Stromal cell of bone marrow (primary cell): ENCODE results near the gene USHBP1.
A peak's percentile ranks its signal among the peaks of the same experiment; 100 is the strongest.

Experiments used
- DNase-seq: peaks from one replicate; pipeline ENCODE4 v3.0.0-alpha.2; 2012; ENCODE audit warnings: low read depth

Gene USHBP1

DNA sequence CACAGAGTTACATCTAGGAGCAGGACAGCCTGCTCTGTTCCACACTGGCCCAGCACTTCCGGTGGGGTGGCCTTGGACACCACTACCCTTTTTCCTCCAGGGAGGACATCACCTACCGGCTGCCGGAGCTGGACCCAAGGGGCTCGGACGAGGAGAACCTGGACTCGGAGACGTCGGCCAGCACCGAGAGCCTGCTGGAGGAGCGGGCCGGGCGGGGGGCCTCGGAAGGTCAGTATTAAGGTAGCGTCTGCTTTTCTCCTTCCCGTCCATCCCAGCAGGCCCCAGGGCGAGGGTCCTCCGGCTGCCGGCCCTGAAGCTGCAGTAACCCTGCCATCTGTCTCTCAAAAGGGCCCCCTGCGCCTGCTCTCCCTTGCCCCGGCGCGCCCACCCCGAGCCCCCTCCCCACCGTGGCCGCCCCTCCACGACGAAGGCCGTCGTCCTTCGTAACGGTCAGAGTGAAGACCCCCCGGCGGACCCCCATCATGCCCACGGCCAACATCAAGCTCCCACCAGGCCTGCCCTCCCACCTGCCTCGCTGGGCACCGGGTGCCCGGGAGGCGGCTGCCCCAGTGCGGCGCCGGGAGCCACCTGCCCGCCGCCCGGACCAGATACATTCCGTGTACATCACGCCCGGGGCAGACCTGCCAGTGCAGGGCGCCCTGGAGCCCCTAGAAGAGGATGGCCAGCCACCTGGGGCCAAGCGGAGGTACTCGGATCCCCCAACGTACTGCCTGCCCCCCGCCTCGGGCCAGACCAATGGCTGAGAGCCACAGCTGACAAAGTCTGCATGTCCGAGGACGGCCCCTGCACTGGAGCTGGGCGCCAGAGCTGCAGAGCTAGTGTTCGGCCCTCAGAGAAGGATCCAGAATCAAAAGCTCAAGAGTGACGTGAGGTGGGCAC, 52.7 kb downstream of the USHBP1 start:
- no peak for DNase-seq

DNA sequence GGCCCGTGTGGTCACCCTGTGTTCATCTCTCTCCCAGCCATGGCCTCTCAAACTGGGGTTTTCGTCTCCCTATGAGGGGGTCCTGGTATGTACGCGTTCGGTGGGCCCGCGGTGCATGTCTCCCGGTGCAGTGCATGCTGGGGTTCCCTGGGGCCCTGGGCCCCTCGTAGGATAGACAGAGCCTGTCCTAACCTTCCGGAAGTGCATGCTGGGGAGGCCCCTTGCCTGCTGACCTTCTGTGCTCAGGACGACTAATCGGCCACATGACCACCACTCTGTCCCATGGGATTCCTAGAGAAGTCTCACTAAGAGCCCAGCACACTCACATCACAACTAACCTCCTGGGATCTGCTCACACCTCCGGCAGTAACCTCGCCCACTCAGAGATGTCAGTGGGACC, 54.2 kb downstream of the USHBP1 start:
- peak; percentile 17 for DNase-seq

DNA sequence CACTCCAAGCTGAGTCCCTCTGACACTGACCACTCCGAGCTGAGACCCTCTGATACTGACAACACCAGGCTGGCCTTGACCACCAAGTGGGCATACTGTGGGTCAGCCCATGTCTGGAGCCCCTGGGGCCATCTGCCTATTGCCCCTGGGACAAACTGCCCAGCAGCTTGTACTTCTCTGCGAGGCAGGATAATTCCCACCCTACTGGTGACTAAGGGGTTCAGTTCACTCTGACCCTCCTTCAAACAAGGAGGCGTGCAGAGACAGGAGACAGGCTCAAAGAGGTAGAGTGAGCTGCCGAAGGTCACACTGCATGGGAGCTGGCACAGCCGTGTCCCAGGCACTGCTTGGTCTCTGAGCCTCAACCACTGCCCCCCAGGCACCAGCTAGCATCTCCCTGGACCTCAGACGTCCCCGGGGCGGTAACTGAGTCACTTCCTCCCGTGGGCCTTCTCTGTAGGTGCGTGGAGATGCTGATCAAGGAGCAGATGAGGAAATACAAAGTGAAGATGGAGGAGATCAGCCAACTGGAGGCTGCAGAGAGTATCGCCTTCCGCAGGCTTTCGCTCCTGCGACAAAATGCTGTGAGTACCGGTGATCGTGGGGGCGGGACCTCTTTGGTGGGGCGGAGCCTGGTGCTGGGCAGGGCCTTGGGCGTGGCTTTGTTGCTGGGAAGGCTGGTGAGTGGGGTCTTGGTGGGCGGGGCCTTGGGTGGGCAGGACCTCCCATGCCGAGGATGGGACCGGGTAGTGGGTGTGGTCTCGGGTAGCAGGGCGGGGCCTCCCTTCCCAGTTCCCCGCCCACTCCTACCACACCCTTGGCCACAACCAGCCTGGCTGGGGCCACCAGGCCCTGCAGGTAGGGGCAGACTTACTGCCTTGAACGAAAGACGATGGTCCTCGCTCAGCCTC, 55.2 kb downstream of the USHBP1 start:
- DNase-seq: no peak

DNA sequence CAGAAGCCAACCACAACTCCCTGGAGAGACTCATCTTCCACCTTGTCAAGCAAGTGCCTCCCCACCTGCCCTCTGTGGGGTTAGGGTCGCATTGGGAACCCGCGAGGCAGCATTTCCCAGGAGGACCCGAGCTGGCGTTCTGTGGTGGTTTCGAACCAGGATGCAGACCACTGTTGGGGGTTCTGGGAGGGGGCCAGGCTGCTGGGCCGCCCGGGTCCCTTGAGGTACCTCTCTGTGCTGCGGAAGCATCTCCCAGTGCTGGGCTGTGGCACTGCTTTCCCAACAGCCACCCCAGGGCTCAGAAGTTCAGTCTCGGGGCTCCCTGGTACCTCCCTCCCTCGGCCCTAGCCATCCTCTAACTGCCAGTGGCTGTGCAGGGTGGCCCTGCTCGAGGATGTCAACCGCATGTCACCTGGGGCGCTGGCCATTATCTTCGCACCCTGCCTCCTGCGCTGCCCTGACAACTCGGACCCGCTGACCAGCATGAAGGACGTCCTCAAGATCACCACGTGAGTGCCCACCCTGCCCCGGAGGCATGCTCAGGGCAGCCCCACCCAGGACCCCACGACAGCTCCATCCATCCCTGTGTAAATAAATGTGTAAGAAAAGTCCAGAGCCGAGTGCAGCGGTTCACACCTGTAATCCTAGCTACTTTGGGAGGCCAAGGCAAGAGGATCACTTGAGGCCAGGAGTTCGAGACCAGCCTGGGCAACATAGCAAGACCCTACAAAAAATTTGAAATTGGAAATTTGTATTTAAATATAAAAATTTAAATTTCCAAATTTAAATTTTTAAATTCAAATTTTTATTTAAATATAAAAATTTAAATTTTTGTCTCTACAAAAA, 57.6 kb downstream of the USHBP1 start:
- DNase-seq: no peak

DNA sequence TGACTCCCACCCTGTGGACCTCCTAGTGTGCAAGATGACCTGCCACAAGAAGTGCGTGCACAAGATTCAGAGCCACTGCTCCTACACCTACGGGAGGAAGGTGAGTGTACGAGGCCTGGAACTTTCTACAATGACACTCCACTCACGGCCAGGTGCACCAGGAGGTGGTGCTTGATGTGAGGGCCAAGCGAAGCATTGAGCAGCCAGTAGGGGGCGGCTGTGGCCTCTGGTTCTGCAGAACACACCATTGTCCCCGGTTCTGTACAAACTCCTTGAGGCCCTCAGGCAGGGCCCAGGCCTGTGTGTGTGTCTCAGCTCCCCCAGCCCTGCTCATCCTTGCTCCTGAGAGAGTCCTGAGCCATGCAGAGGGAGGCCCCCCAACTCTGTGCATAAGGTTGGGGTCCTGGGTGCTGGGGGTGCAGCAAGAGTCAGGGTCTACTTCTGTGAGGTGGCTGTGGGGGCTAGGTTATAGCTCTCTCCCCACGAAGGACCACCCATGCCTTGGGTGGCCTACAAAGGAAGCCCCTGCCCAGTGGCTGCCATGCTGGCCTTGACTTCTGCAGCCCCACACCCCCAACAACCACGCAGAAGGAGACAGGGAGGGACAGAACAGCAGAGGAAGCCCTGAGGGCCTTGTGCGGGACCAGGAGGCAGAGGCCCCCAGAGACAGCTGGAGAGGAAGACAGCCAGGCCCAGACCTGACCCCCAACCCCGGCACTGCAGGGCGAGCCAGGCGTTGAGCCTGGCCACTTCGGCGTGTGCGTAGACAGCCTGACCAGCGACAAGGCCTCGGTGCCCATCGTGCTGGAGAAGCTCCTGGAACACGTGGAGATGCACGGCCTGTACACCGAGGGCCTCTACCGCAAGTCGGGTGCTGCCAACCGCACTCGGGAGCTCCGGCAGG, 59.1 kb downstream of the USHBP1 start:
- no peak for DNase-seq

DNA sequence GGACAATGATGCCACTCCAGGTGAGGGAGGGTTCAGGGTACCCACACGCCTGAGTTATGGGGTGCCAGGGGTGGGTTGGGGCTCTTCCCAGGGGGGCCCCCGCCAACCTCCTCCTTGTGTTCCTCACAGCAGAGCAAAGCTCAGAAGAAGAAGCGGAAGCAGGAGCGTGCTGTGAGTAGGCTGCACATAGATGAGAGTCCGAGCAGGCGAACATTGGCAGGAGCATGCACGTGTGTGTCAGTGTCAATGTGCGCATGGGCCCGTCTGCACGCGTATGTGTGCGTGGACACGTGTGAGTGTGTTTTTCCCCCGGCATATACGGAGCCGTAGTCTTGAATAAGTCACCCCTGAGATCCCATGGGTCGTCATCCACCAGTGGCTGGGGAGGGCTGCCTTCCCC, 61.8 kb downstream of the USHBP1 start:
- DNase-seq: no peak

DNA sequence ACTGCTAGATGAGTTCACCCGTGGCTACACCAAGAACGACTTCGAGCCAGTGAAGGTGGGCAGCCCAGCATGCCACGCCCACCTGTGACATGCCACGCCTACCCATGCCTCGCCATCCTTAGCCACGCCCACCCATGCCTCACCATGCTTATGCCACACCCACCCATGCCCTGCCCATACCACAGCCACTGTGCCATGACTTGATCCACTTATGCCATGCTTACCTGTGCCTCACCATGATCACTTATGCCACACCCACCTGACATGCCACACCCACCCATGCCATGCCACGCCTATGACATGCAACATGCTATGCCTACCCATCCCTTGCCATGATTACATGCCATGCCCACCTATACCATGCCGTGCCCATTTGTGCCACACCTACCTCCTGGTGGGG, 62.3 kb downstream of the USHBP1 start:
- no peak for DNase-seq

DNA sequence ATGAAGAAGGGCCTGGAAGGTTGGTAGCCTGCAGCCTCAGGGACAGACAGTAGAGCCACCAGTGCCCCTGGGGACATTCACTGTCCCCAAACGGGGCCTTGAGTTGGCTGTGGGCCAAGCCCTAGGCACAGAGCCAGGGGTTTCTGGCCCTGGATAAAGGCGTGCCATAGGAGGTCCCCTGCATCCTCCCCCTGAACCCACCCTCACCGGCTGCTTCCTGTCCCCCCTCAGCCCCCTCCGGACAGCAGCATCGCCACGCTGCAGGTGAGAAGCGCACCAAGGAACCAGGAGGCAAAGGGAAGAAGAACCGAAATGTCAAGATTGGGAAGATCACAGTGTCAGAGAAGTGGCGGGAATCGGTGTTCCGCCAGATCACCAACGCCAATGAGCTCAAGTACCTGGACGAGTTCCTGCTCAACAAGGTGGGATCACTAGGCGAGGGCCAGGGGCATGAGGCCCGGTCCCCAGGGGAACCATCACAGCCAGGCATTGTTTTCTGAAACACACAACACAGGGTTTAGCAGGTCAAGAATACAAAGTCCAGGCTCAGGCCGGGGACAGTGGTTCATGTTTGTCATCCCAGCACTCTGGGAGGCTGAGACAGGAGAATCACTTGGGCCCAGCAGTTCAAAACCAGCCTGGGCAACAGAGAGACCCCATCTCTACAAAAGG, 64.0 kb downstream of the USHBP1 start:
- no peak for DNase-seq
